Activated CD8-positive, alpha-beta memory T cell treated with anti-CD3 and anti-CD28 coated beads for 24 hours (primary cell): Measurements from ENCODE around the gene RNF181.
"Not testable (repeated sequence)": the region's sequence is repeated elsewhere in the genome, so short reads cannot be mapped to it uniquely, and the experiment has no call there.

ENCODE experiments used
- DNase-seq: peaks from one replicate; pipeline ENCODE4 v3.0.0-alpha.2; 2020

Gene RNF181, protein sequence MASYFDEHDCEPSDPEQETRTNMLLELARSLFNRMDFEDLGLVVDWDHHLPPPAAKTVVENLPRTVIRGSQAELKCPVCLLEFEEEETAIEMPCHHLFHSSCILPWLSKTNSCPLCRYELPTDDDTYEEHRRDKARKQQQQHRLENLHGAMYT

DNA sequence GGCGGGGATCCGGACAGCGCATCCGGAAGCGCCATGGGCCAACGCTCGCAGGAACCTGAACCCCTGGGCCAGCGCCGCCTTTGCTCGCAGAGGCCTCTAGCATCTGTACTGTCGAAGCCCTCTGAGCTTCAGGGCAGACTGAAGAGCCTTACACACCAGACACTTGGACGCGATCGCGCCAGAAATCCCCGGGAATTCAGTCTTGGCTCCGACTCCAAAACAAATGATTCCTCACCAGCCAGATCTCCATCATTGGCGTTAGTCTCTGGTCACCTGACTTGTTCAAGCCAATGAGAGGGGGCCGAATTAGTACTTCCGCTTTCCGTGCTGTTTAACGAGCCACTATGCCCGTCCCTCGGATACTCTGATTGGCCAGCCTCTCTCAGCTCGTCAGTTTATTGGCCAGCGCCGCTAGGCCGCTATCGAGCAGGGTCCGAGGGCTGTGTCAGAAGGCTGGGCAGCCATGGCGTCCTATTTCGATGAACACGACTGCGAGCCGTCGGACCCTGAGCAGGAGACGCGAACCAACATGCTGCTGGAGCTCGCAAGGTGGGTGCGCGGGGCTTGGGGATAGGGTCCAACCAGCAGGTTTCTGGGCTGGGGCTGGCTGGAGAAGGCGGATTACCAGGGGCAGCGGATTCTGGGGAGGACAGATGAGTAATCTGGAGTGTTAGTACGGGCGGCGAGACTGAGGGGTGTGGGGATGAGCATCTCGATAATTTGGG is at the start of gene RNF181:
Gene RNF181 (plus strand): TSS at position 445 of the 725 bp plus-strand sequence. CDS start 19 bp downstream, at position 464.
- DNase-seq = peak; percentile 91

DNA sequence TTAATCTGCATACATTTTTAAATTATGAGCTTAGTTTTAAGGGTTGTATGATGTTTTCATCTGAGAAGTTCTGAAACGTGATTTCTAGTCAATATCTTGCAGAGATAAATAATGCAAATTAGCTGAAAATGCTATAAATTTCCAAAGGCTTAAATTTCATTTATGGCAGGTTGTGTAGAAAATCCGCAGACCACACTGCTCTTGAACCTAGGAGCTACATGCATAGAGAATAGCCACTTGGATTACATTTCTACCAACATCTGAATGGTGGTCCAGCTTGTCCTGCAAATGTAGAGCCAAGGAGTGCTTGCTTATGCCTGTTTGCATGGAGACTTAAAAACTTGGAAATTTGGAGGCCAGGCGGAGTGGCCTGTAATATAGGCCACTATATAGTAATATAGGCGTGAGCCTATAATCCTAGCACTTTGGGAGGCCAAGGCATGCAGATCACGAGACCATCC is 49.7 kb upstream of the RNF181 start:
- no peak for DNase-seq

DNA sequence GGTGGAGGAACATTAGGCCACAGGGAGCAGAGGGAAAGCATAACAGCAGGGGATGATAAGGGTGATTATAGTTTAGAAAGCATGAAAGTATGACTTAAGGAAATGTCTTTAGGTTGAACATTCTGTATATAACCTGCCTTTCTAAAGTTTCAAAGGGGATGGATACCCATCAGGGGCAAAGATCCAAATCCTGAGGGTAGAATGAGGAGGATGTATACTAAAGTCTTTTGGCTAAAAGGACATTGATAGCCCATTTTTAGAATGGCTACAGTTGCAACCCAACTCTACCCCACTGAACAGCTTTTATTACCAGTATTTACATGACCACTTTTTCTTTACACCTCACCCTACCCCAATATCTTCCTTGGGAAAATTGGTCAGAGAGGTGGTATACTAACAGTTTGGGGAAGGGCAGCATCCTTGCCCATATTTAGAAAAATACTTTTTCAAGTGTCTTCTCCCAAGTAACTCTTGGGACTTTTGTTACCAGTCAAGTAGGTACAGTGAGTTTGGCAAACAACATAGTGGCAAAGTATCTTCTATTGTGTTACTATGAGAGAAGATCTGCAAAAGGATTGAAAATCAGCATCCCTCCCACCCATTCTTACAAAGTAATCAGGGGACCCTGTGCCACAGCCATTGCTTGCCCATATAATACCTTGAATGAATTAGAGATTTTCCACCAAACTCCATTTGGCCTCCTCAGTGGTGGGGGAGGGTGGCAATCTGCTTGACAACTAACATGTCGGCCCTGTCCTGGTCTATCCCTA is 48.3 kb upstream of the RNF181 start:
- DNase-seq = no peak

DNA sequence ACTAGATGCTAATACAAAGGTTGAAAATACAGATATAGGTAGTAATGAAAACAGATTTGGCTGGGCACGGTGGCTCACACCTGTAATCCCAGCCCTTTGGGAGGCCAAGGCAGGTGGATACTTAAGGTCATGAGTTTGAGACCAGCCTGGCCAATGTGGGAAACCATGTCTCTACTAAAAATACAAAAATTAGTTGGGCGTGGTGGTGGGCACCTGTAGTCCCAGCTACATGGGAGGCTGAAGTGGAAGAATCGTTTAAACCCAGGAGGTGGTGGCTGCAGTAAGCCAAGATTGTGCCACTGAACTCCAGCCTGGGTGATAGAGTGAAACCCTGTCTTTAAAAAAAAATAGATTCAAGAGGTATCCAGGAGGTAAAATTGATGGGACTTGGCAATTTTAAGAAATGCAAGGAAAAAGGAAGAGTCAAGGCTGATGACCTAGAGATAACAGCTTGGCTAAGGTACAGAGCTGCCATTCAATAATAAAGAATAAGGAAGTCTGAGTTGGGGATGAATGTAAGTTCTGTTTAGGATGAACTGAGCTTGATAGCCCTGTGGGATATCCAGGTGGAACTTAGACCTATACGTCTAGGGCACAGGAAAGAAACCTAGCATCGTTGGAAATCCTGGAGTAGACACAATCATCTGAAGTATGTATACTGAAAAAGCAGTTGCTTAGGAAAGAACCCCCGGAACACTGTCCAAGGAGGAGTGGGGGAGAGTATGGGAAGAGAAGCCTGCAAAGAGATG is 47.5 kb upstream of the RNF181 start:
- no peak for DNase-seq

DNA sequence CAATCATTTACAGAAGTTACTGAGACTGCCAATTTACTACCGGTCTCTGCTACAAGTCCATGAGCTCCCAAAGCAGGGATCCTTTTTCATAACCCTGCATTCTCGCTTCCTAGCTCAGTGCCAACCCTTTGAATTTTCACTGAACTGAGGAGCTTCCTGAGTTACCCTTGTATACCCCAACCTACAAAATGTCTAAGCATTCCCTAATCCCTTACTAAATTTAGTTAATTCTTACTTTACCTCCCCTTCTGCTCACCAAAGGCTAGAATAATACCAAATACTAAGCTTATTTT is 47.0 kb upstream of the RNF181 start:
- no peak for DNase-seq

DNA sequence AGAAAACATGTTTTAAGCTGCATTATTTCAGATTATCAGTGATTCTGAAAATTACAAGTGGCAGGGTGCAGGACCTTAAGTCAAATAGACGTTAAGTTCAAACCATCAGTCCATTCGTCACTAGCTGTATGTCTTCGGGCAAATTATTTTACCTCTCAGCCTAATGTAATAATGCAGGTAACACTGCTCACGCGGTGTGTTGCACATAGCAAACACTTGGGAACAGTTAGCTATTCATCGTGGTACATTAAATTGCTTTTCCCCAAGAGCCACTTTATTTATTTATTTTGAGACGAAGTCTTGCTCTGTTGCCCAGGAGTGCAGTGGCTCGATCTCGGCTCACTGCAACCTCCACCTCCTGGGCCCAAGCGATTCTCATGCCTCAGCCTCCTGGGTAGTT is 46.5 kb upstream of the RNF181 start:
- no peak for DNase-seq

DNA sequence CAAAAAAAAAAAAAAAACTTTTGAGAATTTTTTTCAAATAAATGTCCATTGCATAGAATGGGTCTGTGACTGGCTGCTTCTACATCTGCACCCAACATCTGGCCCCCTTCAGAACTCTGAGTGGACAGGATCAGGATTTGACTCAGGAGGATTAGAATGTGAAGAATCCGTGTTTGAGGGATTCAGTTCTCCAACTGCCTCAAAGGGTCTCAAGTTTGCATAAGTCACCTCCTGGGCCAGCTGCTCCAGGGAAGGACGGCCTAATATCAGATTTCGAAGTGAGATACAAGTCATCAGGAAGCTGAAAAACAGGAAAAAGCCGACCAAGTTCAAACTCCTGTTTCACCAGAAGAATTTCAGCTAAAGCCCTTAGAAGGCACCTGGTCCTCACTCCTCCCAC is 45.7 kb upstream of the RNF181 start:
- no peak for DNase-seq

DNA sequence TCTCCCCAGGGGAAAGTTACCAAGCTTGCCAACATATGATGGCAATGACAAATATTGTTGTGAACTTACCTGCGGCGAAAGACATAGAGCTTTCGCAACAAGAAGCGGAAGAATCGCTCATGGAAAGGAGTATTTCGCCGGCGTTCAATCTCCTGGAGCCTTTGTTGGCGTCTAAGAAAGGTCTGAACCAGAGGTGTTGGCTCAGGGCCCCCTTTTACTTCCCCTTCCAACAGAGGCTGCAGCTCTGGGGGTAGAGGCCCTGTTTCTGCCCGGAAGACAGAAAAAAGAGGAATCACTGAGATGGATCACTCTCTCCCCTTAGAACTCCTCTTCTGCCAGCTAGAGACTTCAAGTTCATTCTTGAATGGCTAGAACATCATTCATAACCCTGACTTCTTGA is 45.1 kb upstream of the RNF181 start:
- DNase-seq = no peak

DNA sequence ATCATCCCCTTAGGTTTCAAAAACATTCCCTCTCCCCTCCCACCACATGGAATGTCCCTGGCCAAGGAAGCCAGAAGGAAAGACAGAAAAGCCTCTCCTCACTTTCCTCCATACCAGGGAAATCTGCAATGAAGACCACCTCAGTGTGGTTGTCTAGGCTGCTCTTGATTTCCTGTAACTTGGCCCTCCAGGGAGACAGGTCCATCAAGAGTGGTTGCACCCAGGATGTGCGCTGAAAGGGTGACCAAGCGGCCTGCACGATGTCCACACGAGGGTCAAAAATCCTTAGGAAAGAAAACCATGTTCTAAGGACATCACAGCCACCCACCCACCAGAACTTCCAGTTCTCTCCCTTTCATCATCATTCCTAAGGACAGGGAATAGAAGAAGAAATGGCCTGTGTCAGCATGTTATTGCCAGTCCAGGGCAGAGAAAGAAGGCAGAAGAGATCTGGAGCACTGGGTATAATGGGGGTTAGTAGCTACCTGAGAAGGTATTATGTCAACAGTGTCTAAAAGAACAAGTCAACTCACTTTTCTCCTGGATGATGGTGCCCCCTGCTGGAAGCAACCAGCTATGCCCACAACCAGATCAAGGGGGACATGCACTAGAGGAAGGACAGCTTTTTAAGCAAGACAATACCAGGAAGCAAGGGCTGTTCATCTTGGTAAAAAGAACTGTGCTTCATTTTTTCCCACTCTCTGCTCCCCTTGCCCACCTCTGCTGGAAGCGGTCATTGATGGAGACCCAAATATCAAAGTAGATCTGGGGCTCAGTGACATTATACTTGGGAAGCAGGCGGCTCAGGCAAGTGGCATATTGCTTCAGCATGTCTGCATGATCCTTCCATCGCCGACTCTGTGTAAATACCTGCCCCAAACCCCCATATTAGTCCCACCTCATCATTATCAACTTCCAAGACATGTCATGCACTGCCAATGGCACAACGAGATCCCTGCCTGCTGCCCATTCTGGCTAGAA is 43.6 kb upstream of the RNF181 start:
- DNase-seq = peak; percentile 93

DNA sequence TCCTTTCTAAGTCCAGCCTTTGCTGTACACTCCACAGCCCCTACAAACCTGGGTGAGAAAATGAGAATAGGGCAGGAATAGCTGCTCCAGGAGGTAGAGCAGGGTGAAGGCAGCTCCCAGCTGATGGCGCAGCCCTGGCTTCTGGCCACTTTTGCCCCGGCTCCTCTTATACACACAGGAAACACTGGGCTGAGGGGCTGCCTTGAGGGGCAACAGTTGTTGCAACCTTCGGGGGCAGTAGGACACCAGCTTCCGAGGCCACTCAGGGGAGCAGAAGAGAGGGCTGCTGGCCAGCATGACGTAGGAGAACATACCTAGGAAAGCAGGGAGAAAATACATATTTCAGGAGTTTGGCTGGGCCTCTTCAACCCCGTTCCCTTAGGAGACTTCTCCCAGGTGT is 42.4 kb upstream of the RNF181 start:
- DNase-seq = no peak

DNA sequence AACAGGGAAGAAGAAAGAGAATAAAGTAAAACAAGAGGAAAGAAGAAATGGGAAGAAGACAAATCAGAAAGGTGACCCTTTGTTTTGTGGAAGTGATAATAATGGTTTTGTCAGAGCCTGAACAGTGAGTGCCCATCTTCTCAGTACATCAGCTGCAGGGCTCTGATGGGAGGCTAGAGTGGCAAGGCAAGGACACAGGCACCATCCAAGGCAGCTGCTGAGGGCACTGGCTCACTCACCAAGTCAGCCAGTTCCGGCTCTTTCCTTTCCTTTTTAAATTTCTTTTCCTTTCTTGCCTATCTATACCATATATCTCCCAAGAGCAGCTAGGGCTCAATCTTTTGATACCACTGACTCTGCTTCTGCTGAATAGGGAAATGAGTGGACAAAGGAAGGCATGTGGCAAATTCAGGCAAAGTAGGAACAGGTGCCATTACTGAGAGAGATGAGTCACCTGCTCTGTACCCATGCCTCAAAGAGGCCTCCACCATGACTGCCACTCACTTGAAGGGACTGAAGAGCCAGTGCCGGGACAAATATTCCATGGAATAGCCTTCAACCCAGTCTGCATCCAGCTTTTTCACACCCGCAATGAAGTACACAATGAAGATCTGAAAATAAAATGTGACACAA is 40.4 kb upstream of the RNF181 start:
- DNase-seq = no peak

DNA sequence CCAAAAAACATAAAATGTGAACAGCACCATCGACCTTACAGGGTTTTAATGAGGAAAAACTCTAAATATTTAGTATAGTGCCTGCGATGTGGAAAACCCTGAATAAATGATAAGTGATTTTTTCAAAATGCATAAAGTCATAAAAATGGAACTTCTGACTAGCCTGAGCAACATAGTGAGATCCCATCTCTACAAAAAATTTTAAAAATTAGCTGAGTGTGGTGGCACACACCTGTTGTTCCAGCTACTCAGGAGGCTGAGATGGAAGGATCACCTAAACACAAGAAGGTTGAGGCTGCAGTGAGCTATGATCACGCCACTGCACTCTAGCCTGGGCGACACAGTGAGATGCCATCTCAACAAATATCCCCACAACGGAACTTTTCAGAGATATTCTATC is 38.4 kb upstream of the RNF181 start:
- no peak for DNase-seq

DNA sequence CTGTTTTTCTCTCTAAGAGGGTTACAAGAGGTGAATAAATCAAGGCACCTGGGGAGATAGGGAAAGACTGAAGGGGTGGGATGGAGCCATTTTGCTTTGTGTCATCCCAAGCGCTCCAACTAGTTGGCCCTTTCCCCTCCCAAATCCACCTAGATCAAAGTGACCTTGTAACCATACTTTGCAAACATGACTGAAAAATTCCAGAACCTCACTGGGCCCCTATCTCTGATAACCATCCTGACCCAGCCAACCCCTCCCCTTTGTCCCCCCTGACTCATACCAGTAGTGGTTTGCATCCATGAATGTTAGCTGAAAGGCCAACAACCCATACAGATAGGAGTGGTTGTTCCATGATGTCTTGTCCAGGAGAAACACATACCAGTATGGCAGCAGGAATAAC is 37.4 kb upstream of the RNF181 start:
- DNase-seq = no peak

DNA sequence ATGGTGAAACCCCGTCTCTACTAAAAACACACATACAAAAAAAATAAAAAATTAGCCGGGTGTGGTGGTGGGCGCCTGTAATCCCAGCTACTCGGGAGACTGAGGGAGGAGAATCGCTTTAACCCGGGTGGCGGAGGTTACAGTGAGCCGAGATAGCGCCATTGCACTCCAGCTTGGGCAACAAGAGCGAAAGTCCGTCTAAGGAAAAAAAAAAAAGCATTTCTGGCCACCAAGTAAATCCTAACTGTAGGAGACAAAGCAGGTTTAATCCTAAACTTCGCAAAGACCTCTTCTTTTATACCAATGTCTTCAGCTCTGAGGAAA is 35.2 kb upstream of the RNF181 start:
- not testable (repeated sequence) for DNase-seq

DNA sequence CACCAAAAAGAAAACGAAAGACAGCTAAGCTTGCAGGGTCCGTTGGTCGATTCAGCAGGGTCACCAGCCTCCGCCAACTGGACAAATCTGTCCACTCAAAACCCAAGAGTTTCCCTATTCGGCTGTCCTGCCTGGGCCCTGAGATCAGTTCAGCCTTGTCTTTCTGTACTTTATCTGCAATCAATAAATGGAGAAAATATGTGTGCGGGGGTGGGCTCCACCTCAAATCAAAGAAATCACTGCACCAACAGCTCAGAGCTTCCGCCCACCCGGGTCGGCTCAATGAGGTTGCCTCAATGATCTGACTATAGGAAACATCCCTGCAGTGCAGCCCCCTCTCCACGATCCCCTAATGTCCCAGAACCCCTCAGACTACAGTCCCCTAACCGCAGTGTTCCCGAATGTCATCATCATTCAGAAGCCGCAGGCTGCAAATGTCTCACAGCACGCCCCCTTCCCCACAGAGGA is 34.7 kb upstream of the RNF181 start:
- DNase-seq = no peak

DNA sequence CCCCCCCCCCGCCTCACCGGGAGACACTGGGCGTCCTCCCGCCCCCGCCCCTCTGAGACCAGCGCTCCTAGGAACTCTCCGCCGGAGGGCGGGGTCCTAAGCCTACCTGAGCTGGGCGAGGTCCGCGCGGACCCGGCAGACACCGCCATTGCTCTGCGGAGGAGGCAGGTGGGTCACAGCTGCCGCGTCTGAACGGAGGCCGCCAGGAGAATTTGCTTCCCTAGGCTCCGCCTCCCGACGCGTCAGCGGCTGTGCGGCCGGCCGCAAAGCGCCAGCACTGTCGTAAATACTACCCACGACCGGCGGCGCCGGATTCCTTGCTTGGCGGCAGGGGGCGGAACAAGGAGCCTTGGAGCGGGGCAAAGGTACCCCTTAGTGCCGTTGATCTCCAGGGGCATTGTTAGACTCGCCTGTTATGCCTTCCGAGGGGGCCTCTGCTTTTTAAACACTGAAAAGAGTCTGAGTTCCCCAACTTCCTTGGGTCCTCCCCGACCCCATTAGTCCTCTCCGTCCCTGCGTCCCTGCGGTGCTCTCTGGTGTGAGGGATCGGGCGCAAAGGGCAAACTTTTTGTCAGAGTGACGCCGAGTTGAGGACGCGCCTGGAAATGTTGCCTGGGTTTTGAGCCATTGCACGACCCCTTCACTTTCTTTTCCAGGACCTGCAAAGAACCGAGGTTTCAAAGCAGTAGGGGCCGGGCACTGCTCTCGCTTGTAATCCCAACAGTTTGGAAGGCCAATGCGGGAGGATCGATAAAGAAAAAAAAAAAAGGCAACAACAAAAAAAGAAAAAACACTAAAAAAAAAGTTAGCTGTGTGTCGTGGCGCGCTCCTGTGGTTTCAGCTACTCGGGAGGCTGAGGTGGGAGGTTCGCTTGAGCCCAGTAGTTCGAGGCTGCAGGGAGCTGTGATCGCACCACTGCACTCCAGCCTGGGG is 34.0 kb upstream of the RNF181 start, which contains the start of gene GGCX:
Gene GGCX (minus strand): TSS at position 214 of the 933 bp plus-strand sequence. CDS start 65 bp downstream, at position 149.
- DNase-seq = peak; percentile 97

DNA sequence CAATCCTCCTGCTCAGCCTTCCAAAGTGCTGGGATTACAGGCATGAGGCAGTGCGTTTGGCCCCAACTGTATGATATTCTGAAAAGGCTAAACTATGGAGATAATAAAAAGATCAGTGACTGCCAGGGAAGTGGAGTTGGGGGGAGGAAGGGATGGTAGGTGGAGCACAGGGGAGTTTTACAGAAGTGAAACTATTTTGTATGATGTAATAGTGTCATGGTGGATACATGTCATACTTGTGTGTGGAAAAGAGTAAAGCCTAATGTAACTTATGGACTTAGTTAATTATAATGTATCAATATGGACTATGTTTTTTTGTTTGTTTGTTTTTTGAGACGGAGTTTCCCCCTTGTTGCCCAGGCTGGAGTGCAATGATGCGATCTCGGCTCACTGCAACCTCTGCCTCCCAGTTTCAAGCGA is 31.4 kb upstream of the RNF181 start:
- DNase-seq = no peak

DNA sequence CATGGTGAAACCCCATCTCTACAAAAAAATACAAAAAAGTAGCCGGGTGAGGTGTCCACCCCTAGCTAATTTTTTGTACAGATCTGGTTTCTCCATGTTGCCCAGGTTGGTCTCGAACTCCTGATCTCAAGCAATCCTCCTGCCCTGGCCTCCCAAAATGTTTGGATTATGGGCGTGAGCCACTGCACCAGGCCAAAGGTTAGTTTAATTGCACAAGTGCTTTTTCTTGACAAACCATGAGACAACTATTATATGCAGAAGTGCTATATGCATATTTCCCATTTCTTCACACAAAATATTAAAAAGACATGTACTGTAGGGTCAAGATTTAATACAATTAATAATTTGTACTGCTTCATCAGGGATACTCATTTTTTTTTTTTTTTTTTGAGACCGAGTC is 29.3 kb upstream of the RNF181 start:
- DNase-seq = no peak

DNA sequence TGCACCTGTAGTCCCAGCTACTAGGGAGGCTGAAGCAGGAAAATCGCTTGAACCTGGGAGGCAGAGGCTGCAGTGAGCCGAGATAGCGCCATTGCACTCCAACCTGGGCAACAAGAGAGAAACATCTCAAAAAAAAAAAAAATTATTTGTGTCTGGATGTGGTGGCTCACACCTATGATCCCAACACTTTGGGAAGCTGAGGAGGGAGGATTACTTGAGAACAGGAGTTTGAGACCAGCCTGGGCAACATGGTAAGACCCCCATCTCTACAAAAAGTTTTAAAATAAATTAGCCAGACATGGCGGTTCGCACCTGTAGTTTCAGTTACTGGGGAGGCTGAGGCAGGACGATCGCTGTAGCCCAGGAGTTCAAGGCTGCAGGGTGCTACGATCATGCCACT is 19.8 kb upstream of the RNF181 start:
- DNase-seq = no peak

DNA sequence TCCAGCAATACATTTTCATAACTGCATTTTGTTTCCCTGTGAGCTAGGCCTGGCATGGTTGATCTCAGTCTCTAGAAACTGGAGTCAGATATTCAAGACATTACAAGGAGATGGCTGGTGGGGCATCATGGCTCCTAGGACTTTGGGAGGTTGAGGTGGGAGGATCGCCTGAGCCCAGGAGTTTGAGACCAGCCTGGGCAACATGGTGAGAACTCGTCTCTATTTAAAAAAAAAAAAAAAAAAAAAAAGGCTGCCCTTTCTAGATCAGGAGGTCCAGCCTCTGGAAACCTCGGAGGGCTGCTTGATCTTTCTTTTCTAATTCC is 18.5 kb upstream of the RNF181 start:
- DNase-seq = no peak
